ENCODE results near the gene TMEM63C. TPM values are rescaled to one million over a fixed set of nuclear protein-coding genes. Genes with fewer than 3 reads are reported as not detected.

Gene TMEM63C
- total RNA-seq, 3 donors from 2014 or later (not counting 1 experiment from before 2014, with no cell fraction given): 1.5 to 5.1 (median 2.1) TPM

DNA sequence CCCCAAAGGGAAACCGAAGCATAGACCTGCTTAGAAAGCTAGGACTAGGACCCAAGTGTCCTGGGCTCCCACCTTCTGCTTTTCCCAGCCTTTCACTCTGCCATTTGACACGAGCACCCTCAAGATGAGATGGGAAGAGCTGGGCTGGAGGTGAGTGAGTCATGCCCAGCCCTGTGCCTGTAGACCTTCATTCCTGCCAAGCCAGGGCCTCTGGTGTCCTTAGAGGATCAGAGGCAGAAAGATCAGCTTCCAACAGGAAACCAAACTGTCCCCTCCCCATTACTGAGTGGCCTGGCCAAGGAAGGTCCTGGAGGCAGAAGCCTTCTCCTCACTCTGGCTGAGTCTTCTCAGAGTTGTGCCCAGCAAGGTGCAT, 3.5 kb downstream of the TMEM63C start:
- peaks cover 7% of the 10 kb centered on the region for H3K27me3 ChIP-seq (ENCODE audit: control insufficient read depth, insufficient read depth, low read length)
- intact Hi-C loops (cut with micrococcal nuclease): no loop called here
- DNase-seq: no peak
- 75% methylated on average over 2 of the region's 2 CpGs for WGBS (ENCODE audit: insufficient coverage)
- H3K4me3 Mint-ChIP-seq: no peak overlapping the region
- H3K36me3 Mint-ChIP-seq: no peaks in the 10 kb centered on the region
- H3K4me1 ChIP-seq (ENCODE audit: control insufficient read depth, insufficient read depth, low read length): peaks cover 48% of the 10 kb centered on the region
- ATAC-seq: no peak
- H3K4me1 Mint-ChIP-seq: peaks cover 13 to 24% of the 10 kb centered on the region in 2 donors
- H3K27me3 Mint-ChIP-seq (ENCODE audit: low read depth in 2 of 2): peaks cover 11 to 18% of the 10 kb centered on the region in 2 donors
- H3K27ac Mint-ChIP-seq: no peak overlapping the region
- H3K4me3 ChIP-seq (ENCODE audit: low read length): no peak overlapping the region
- H3K9me3 Mint-ChIP-seq: no peaks in the 10 kb centered on the region
- H3K36me3 ChIP-seq (ENCODE audit: control insufficient read depth, insufficient read depth, low read length): no peaks in the 10 kb centered on the region
- H3K9me3 ChIP-seq (ENCODE audit: control insufficient read depth, insufficient read depth, low read length): no peaks in the 10 kb centered on the region
- TF ChIP-seq CTCF (IDR thresholded peaks at IDR 0.05): no peak
- no peak overlapping the region for H3K27ac ChIP-seq (ENCODE audit: low read length)

- Histone ChIP-seq H3K36me3 (ENCODE audit: control insufficient read depth, insufficient read depth, low read length) (no peaks in the 10 kb centered on the region), H3K4me3 (ENCODE audit: low read length) (no peak overlapping the region), H3K4me1 (ENCODE audit: control insufficient read depth, insufficient read depth, low read length) (peaks cover 35% of the 10 kb centered on the region), H3K9me3 (ENCODE audit: control insufficient read depth, insufficient read depth, low read length) (no peaks in the 10 kb centered on the region), H3K27ac (ENCODE audit: low read length) (no peak overlapping the region), H3K27me3 (ENCODE audit: control insufficient read depth, insufficient read depth, low read length) (peaks cover 2% of the 10 kb centered on the region)
- no peak overlapping the region for H3K4me3 Mint-ChIP-seq
- WGBS (ENCODE audit: insufficient coverage): 78% methylated on average over 11 of the region's 15 CpGs
- H3K36me3 Mint-ChIP-seq: no peaks in the 10 kb centered on the region
- no peak for ATAC-seq
- no peak for DNase-seq
- no peaks in the 10 kb centered on the region for H3K9me3 Mint-ChIP-seq
- TF ChIP-seq CTCF (IDR thresholded peaks at IDR 0.05): no peak
- intact Hi-C loops (cut with micrococcal nuclease): no loop called here
- H3K27ac Mint-ChIP-seq: no peak overlapping the region
- peaks cover 13 to 15% of the 10 kb centered on the region in 2 donors for H3K4me1 Mint-ChIP-seq
- peaks cover 14 to 17% of the 10 kb centered on the region in 2 donors for H3K27me3 Mint-ChIP-seq (ENCODE audit: low read depth in 2 of 2)
These were observed 5.5 kb downstream of the TMEM63C start for GRCh38 chr14:77186911-77187648.

DNA sequence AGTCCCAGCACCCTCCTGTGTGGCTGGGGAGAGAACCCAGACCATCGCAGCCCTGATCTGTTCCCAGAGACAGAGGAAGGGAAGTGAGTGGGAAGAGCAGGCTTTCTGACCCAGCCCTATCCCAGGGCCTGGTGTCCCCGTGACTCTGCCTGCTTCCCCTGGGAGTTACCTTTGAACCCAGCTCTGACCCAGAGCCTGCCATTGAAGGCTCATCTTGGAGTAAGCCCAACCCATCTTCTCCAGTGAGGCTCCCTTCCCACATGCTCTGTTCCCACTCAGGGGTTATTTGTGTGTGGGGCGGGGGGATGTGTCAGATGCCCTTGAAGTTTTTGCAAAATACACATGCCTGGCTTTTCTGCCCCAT, 6.0 kb downstream of the TMEM63C start:
- H3K36me3 ChIP-seq (ENCODE audit: control insufficient read depth, insufficient read depth, low read length): no peaks in the 10 kb centered on the region
- TF ChIP-seq CTCF (IDR thresholded peaks at IDR 0.05): no peak
- H3K4me1 ChIP-seq (ENCODE audit: control insufficient read depth, insufficient read depth, low read length): peaks cover 29% of the 10 kb centered on the region
- H3K9me3 Mint-ChIP-seq: no peaks in the 10 kb centered on the region
- no peaks in the 10 kb centered on the region for H3K36me3 Mint-ChIP-seq
- ATAC-seq (no peak), DNase-seq (no peak)
- peaks cover 14 to 19% of the 10 kb centered on the region in 2 donors for H3K27me3 Mint-ChIP-seq (ENCODE audit: low read depth in 2 of 2)
- WGBS (ENCODE audit: insufficient coverage): 84% methylated on average over 2 of the region's 3 CpGs
- H3K27ac ChIP-seq (ENCODE audit: low read length): no peak overlapping the region
- H3K27ac Mint-ChIP-seq: no peak overlapping the region
- no peaks in the 10 kb centered on the region for H3K9me3 ChIP-seq (ENCODE audit: control insufficient read depth, insufficient read depth, low read length)
- no peaks in the 10 kb centered on the region for H3K27me3 ChIP-seq (ENCODE audit: control insufficient read depth, insufficient read depth, low read length)
- intact Hi-C loops (cut with micrococcal nuclease): no loop called here
- peaks cover 9 to 10% of the 10 kb centered on the region in 2 donors for H3K4me1 Mint-ChIP-seq
- no peak overlapping the region for H3K4me3 ChIP-seq (ENCODE audit: low read length)
- no peak overlapping the region for H3K4me3 Mint-ChIP-seq

DNA sequence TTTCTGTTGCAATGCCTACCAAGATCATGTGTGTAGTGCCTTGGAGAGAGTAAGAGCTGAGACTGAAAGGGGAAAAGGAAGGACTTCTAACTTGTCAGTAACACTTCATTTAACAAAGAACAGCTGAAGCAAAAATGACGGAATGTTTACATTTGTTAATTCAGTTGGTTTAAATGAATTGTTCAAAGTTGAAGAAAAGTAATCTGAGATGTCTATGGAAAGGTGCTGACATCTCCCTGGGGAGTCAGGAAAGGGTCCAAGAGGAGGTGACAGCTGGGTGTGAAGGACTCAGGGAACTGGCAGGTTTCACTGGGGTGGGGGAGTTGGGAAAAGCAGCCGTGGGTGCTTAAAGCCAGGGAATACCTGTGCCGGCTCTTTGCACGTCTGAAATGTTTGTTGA, 7.9 kb downstream of the TMEM63C start:
- Histone ChIP-seq H3K4me3 (ENCODE audit: low read length) (no peak overlapping the region), H3K27me3 (ENCODE audit: control insufficient read depth, insufficient read depth, low read length) (no peaks in the 10 kb centered on the region), H3K36me3 (ENCODE audit: control insufficient read depth, insufficient read depth, low read length) (no peaks in the 10 kb centered on the region), H3K9me3 (ENCODE audit: control insufficient read depth, insufficient read depth, low read length) (no peaks in the 10 kb centered on the region), H3K27ac (ENCODE audit: low read length) (no peak overlapping the region), H3K4me1 (ENCODE audit: control insufficient read depth, insufficient read depth, low read length) (peaks cover 12% of the 10 kb centered on the region)
- peaks cover 14 to 16% of the 10 kb centered on the region in 2 donors for H3K27me3 Mint-ChIP-seq (ENCODE audit: low read depth in 2 of 2)
- H3K27ac Mint-ChIP-seq: no peak overlapping the region
- ATAC-seq (no peak), DNase-seq (no peak)
- H3K4me3 Mint-ChIP-seq: no peak overlapping the region
- TF ChIP-seq CTCF (IDR thresholded peaks at IDR 0.05): no peak
- 82% methylated on average over 3 of the region's 4 CpGs for WGBS (ENCODE audit: insufficient coverage)
- H3K9me3 Mint-ChIP-seq: no peaks in the 10 kb centered on the region
- H3K36me3 Mint-ChIP-seq: no peaks in the 10 kb centered on the region
- H3K4me1 Mint-ChIP-seq: peaks cover 4 to 5% of the 10 kb centered on the region in 2 donors
- intact Hi-C loops (cut with micrococcal nuclease): no loop called here

All from natural killer cell (primary cell).